Hepatocyte (in vitro differentiated cells): ENCODE results near the gene GOPC. TPM values are rescaled to one million over a fixed set of nuclear protein-coding genes. Genes with fewer than 3 reads are reported as not detected.

Source experiments
- DNase-seq: peaks from one replicate; pipeline ENCODE4 v3.0.0-alpha.2; 2016; ENCODE audit warnings: low spot score
- H2AFZ ChIP-seq: fragments of 200-600 bp; sonication (generic); 2 replicates; pipeline ENCODE4 v1.6.0; 2016; ENCODE audit warnings: antibody characterized with exemption, mild to moderate bottlenecking
- H3K27ac ChIP-seq: fragments of 200-600 bp; sonication (generic); 2 replicates; pipeline ENCODE4 v1.5.1; 2016; ENCODE audit warnings: mild to moderate bottlenecking
- H3K27me3 ChIP-seq: fragments of 200-600 bp; sonication (generic); 2 replicates; pipeline ENCODE4 v1.6.1; 2016
- H3K36me3 ChIP-seq: fragments of 200-600 bp; sonication (generic); replicated peaks from 2 replicates; pipeline ENCODE4 v1.5.1; 2016; ENCODE audit warnings: low read depth; ENCODE audit not compliant: insufficient read depth
- H3K4me1 ChIP-seq: fragments of 200-600 bp; sonication (generic); 2 replicates; pipeline ENCODE4 v1.5.1; 2016; ENCODE audit warnings: mild to moderate bottlenecking, moderate library complexity; ENCODE audit not compliant: insufficient read depth
- H3K4me2 ChIP-seq: fragments of 200-600 bp; sonication (generic); 2 replicates; pipeline ENCODE4 v1.6.0; 2016
- H3K4me3 ChIP-seq: fragments of 200-600 bp; sonication (generic); 2 replicates; pipeline ENCODE4 v1.5.1; 2016; ENCODE audit warnings: mild to moderate bottlenecking
- H3K79me2 ChIP-seq: fragments of 200-600 bp; sonication (generic); 2 replicates; pipeline ENCODE4 v1.6.0; 2017; ENCODE audit warnings: mild to moderate bottlenecking
- H3K9me2 ChIP-seq: fragments of 200-600 bp; sonication (generic); replicated peaks from 2 replicates; pipeline ENCODE4 v1.6.0; 2017; ENCODE audit warnings: mild to moderate bottlenecking; ENCODE audit not compliant: insufficient read depth
- H3K9me3 ChIP-seq: fragments of 200-600 bp; sonication (generic); 2 replicates; pipeline ENCODE4 v1.5.1; 2016; ENCODE audit warnings: low read depth, mild to moderate bottlenecking
- H4K20me1 ChIP-seq: fragments of 200-600 bp; sonication (generic); 2 replicates; pipeline ENCODE4 v1.6.0; 2016; ENCODE audit warnings: mild to moderate bottlenecking; ENCODE audit not compliant: insufficient read depth, poor library complexity, severe bottlenecking
- EZH2 ChIP-seq: fragments of 200-600 bp; sonication (generic); IDR thresholded peaks from 2 replicates; pipeline ENCODE4 v1.6.1; 2016; ENCODE audit warnings: antibody characterized with exemption, mild to moderate bottlenecking, borderline replicate concordance
- EZH2phosphoT487 ChIP-seq: fragments of 200-600 bp; sonication (generic); IDR thresholded peaks from one replicate; pipeline ENCODE4 v1.6.1; 2018; ENCODE audit warnings: antibody characterized with exemption, mild to moderate bottlenecking, low read depth, moderate library complexity; ENCODE audit not compliant: unreplicated experiment, severe bottlenecking
- WGBS: methylation state at CpG from one replicate; pipeline ENCODE4 v1.1.6; 2016; ENCODE audit warnings: low lambda C conversion rate; ENCODE audit errors: missing lambda C conversion rate; 5-methylcytosine and 5-hydroxymethylcytosine counted together
- polyA plus RNA-seq: library from polyadenylated mRNA; unstranded; fragments of >200 nt; fragmentation: Nextera tagmentation; extraction: Ambion mirVana; gene quantifications from 2 replicates; pipeline ENCODE4 v1.2.1, GENCODE V29; 2016
- total RNA-seq: library from RNA; depleted of rRNA; stranded (reverse); fragments of >200 nt; gene quantifications from 2 replicates; pipeline ENCODE4 v1.2.3, GENCODE V29; 2014
- TF ChIP-seq, protein P1 (sequence below): fragments of 200-600 bp; sonication (generic); IDR thresholded peaks from 2 replicates; pipeline ENCODE4 v1.5.1; 2016; ENCODE audit warnings: antibody characterized with exemption, mild to moderate bottlenecking; ENCODE audit not compliant: poor library complexity

The GOPC gene
- total and polyA plus RNA-seq, 2 experiments from 2014 or later, result 19.7 to 40.8 TPM

DNA sequence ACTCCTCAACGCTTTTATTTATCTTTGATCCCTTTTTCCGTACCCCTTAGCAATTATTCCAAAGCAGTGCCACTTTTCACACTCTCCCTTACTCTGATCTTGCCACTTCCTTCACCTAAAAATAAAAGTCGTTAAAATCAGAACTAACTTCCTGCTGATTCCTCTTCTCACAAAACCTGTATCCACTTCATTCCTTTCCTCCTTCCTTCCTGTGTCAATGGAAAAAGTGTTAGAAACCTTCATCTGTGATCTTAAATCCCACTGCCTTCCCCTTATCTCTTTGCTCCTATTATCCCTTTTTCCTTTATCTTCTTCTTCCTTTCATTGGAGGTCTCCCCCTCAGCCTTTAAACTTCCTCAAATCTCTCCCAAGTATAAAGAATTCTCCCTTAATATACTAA is 49.2 kb downstream of the GOPC start:
- Histone ChIP-seq H3K9me2 (no peaks in the 10 kb centered on the region), H3K4me2 (no peak overlapping the region), H2AFZ (no peak overlapping the region), H3K9me3 (no peaks in the 10 kb centered on the region), H3K4me3 (no peak overlapping the region), H4K20me1 (no peaks in the 10 kb centered on the region), H3K27me3 (no peaks in the 10 kb centered on the region), H3K36me3 (no peaks in the 10 kb centered on the region), H3K4me1 (peaks cover 12% of the 10 kb centered on the region), H3K79me2 (no peaks in the 10 kb centered on the region), H3K27ac (no peak overlapping the region)
- no peak for DNase-seq
- TF ChIP-seq, protein P1, sequence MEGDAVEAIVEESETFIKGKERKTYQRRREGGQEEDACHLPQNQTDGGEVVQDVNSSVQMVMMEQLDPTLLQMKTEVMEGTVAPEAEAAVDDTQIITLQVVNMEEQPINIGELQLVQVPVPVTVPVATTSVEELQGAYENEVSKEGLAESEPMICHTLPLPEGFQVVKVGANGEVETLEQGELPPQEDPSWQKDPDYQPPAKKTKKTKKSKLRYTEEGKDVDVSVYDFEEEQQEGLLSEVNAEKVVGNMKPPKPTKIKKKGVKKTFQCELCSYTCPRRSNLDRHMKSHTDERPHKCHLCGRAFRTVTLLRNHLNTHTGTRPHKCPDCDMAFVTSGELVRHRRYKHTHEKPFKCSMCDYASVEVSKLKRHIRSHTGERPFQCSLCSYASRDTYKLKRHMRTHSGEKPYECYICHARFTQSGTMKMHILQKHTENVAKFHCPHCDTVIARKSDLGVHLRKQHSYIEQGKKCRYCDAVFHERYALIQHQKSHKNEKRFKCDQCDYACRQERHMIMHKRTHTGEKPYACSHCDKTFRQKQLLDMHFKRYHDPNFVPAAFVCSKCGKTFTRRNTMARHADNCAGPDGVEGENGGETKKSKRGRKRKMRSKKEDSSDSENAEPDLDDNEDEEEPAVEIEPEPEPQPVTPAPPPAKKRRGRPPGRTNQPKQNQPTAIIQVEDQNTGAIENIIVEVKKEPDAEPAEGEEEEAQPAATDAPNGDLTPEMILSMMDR, result no peak
- TF ChIP-seq EZH2phosphoT487 (no peak), EZH2 (no peak)
- WGBS, result 64% methylated on average over 3 of the region's 3 CpGs

DNA sequence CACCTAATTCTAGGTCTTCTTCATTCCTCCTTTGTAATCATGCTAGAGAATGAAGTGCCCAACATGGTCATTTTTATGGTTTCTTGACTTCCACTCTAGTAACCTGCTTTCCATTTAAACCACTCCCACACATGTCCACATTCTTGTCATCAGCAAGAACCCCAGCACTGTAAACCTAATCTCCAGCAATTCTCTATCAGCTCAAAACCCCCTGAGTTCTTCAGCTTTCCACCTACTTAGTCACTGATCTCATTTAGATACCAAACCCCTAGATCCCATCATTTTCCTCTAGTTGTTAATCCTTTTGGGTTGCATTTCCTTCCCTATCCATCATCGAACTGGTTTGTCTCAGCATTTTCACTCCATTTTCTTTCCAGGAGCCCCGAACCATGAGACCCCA is 49.7 kb downstream of the GOPC start:
- Histone ChIP-seq H3K27ac (no peak overlapping the region), H3K36me3 (no peaks in the 10 kb centered on the region)

DNA sequence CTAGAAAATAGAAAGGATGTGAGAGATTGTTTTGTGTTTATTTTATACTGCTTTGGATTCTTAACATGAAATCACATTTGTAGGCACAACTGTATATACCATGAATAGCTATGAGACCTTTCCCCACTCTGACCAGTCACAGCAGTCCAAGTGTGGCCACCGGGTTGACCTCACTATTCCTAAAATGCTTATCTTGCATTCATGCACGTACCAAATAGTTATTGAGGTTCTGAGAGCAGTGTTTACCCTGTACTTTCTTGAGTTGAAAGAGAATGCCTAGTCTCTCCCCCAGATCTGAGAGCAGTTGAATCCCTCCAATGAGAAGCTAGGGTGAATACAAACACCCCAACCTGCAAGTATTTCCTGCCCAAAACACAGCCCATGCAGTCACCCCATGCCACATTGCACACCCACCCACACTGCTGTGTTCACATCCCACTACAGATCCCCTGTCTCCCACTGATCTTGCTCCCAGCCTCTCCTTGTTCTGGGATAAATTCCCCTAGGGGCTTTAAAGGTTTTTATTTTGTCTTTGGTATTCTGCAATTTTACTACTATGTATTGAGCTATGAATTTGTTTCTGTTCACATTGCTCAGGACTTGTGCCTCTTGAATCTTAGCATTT is 51.6 kb downstream of the GOPC start:
- peaks cover 12% of the 10 kb centered on the region for H3K4me1 ChIP-seq
- TF ChIP-seq EZH2 (no peak), EZH2phosphoT487 (no peak)
- TF ChIP-seq, protein P1, result no peak
- H2AFZ ChIP-seq, result no peak overlapping the region
- no peaks in the 10 kb centered on the region for H3K79me2 ChIP-seq
- 66% methylated on average over 2 of the region's 2 CpGs for WGBS
- no peaks in the 10 kb centered on the region for H3K36me3 ChIP-seq
- no peak for DNase-seq
- no peak overlapping the region for H3K4me3 ChIP-seq
- no peaks in the 10 kb centered on the region for H3K9me3 ChIP-seq
- H3K27ac ChIP-seq, result no peak overlapping the region
- H3K4me2 ChIP-seq, result no peak overlapping the region
- H3K27me3 ChIP-seq, result no peaks in the 10 kb centered on the region
- no peaks in the 10 kb centered on the region for H4K20me1 ChIP-seq
- no peaks in the 10 kb centered on the region for H3K9me2 ChIP-seq

More for the DNA sequence above, 49.7 kb downstream of the GOPC start:
- Histone ChIP-seq H3K27me3 (no peaks in the 10 kb centered on the region), H3K4me2 (no peak overlapping the region), H3K4me3 (no peak overlapping the region), H3K4me1 (peaks cover 12% of the 10 kb centered on the region), H3K9me2 (no peaks in the 10 kb centered on the region), H3K79me2 (no peaks in the 10 kb centered on the region), H2AFZ (no peak overlapping the region), H4K20me1 (no peaks in the 10 kb centered on the region), H3K9me3 (no peaks in the 10 kb centered on the region)
- no peak for DNase-seq
- 77% methylated on average over 2 of the region's 2 CpGs for WGBS
- TF ChIP-seq EZH2, result no peak
- TF ChIP-seq, protein P1, result no peak
- TF ChIP-seq EZH2phosphoT487, result no peak

DNA sequence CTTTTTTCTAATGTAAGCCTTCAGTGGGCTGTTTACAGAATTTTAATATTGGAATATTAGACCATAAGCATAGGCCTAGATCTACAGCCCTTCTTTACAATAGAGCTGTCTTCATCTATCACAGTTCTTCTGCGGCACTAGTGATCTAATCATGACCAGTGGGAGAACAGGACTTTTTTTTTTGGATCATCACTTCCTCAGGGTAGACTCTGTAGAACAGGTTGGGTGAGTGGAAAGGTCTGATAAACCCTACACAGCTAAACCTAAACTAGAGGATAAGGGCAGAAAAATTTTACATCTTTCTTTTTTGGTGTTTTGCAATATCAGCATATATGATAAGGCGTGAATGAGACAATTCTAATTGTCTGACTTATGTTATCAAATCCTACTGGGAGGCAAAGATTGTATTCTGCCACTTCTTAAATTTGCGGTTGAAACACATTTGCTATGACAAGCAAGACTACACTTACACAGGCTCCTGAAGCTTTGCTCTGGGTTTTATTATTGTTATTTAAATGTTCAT is 52.2 kb downstream of the GOPC start:
- H2AFZ ChIP-seq, result no peak overlapping the region
- DNase-seq, result no peak
- WGBS, result 90% methylated on average over 3 of the region's 3 CpGs
- peaks cover 15% of the 10 kb centered on the region for H3K4me1 ChIP-seq
- TF ChIP-seq, protein P1, result no peak
- TF ChIP-seq EZH2phosphoT487, result no peak
- TF ChIP-seq EZH2, result no peak
- H3K79me2 ChIP-seq, result no peaks in the 10 kb centered on the region
- no peaks in the 10 kb centered on the region for H3K27me3 ChIP-seq
- no peaks in the 10 kb centered on the region for H4K20me1 ChIP-seq
- H3K9me2 ChIP-seq, result no peaks in the 10 kb centered on the region
- no peak overlapping the region for H3K4me3 ChIP-seq
- no peak overlapping the region for H3K4me2 ChIP-seq
- no peaks in the 10 kb centered on the region for H3K36me3 ChIP-seq
- H3K9me3 ChIP-seq, result no peaks in the 10 kb centered on the region
- no peak overlapping the region for H3K27ac ChIP-seq
